GM13977 (cell line): ENCODE results near the gene UTS2R.

ENCODE experiments used
- DNase-seq: peaks from one replicate; pipeline ENCODE4 v3.0.0; 2012; ENCODE audit warnings: low spot score
- CTCF ChIP-seq: IDR thresholded peaks from 2 replicates; pipeline ENCODE4 v1.5.1; 2012; ENCODE audit warnings: mild to moderate bottlenecking, control low read depth; ENCODE audit not compliant: insufficient read depth; ENCODE audit errors: extremely low read depth, missing control alignments
- in situ Hi-C: fragments of 300-500 bp; cut with MboI; formaldehyde crosslinking; loops from one replicate; pipeline ENCODE4 v1.12.0; 2022; ENCODE audit warnings: low sequenced_read_pairs, low pct_unique_long_range_greater_than_20kb, mixed read lengths, inconsistent platforms; ENCODE audit not compliant: unreplicated experiment

UTS2R gene

GRCh38 chr17:82349287-82349701, 22.3 kb upstream of the UTS2R start:
- no peak for TF ChIP-seq CTCF
- DNase-seq = no peak
- in situ Hi-C loops = no loop called here

- in situ Hi-C loops = loop anchor here (10.0 kb wide), 1 partner anchor 204 kb away; no protein-coding TSS in a partner anchor
- DNase-seq = peak; percentile 55
- TF ChIP-seq CTCF = peak; percentile 42
Measured at GRCh38 chr17:82350182-82351030, 21.2 kb upstream of the UTS2R start.

- no peak for DNase-seq
- TF ChIP-seq CTCF = no peak
- in situ Hi-C loops = loop anchor here (10.0 kb wide), 1 partner anchor 204 kb away; no protein-coding TSS in a partner anchor
Measured at GRCh38 chr17:82351254-82351712, 20.3 kb upstream of the UTS2R start.

- peak; percentile 91 for DNase-seq
- peak; percentile 93 for TF ChIP-seq CTCF
- in situ Hi-C loops = loop anchor here (10.0 kb wide), 1 partner anchor 203 kb away; no protein-coding TSS in a partner anchor
Measured at GRCh38 chr17:82351713-82352488, 19.7 kb upstream of the UTS2R start.

- in situ Hi-C loops = loop anchor here (10.0 kb wide), 1 partner anchor 201 kb away; no protein-coding TSS in a partner anchor
- TF ChIP-seq CTCF = no peak
- no peak for DNase-seq
Measured at GRCh38 chr17:82353484-82353883, 18.1 kb upstream of the UTS2R start.

GRCh38 chr17:82354804-82355308, 16.7 kb upstream of the UTS2R start:
- TF ChIP-seq CTCF = no peak
- DNase-seq = no peak
- in situ Hi-C loops = loop anchor here (10.0 kb wide), 1 partner anchor 200 kb away; no protein-coding TSS in a partner anchor
